Neuronal stem cell (in vitro differentiated cells): ENCODE data around the gene IL19.

Experiments used
- DNase-seq: peaks from one replicate; pipeline ENCODE4 v3.0.0-alpha.2; 2013; ENCODE audit warnings: low spot score
- H2AFZ ChIP-seq: one replicate; pipeline ENCODE4 v1.6.1; 2013; ENCODE audit warnings: mild to moderate bottlenecking, low read length, inconsistent platforms
- H2AK5ac ChIP-seq: 2 replicates; pipeline ENCODE4 v1.6.1; 2013; ENCODE audit warnings: low read depth, mild to moderate bottlenecking, inconsistent platforms, low read length, moderate library complexity, mixed read lengths
- H2BK120ac ChIP-seq: 2 replicates; pipeline ENCODE4 v1.6.1; 2013; ENCODE audit warnings: low read depth, mild to moderate bottlenecking, inconsistent platforms, low read length, moderate library complexity, mixed read lengths
- H2BK12ac ChIP-seq: one replicate; pipeline ENCODE4 v1.6.1; 2013; ENCODE audit warnings: low read length, inconsistent platforms
- H2BK15ac ChIP-seq: 2 replicates; pipeline ENCODE4 v1.6.1; 2013; ENCODE audit warnings: mild to moderate bottlenecking, low read length, inconsistent platforms, mixed read lengths
- H2BK5ac ChIP-seq: one replicate; pipeline ENCODE4 v1.6.1; 2013; ENCODE audit warnings: inconsistent platforms, mild to moderate bottlenecking, low read length, moderate library complexity
- H3K14ac ChIP-seq: one replicate; pipeline ENCODE4 v1.6.1; 2013; ENCODE audit warnings: low read length, inconsistent platforms
- H3K18ac ChIP-seq: 2 replicates; pipeline ENCODE4 v1.6.1; 2013; ENCODE audit warnings: low read length, inconsistent platforms
- H3K23ac ChIP-seq: 2 replicates; pipeline ENCODE4 v1.6.1; 2013; ENCODE audit warnings: low read depth, mild to moderate bottlenecking, mixed read lengths, low read length, inconsistent platforms; ENCODE audit not compliant: poor library complexity
- H3K27ac ChIP-seq: replicated peaks from 3 replicates; pipeline ENCODE4 v1.5.1; 2013; ENCODE audit warnings: low read length, inconsistent platforms
- H3K27me3 ChIP-seq, 3 experiments: 2 replicates each; pipeline ENCODE4 v1.6.1; 2013; ENCODE audit warnings: low read length in 3 of 3, mild to moderate bottlenecking in 2 of 3, inconsistent platforms in 1 of 3, low read depth in 1 of 3, mixed read lengths in 1 of 3, moderate library complexity in 1 of 3; ENCODE audit not compliant: control insufficient read depth in 3 of 3, insufficient read depth in 3 of 3
- H3K36me3 ChIP-seq, 2 donors: replicated peaks in 1 of 2; 2 replicates each; pipeline ENCODE4 v1.6.1; 2013; ENCODE audit warnings: low read length in 2 of 2; ENCODE audit not compliant: control insufficient read depth in 2 of 2, insufficient read depth in 2 of 2
- H3K4ac ChIP-seq: 2 replicates; pipeline ENCODE4 v1.6.1; 2013; ENCODE audit warnings: inconsistent platforms, mild to moderate bottlenecking, low read length, moderate library complexity
- H3K4me1 ChIP-seq, 2 donors: 1 replicate in 1 of 2; 2 replicates in 1 of 2; pipeline ENCODE4 v1.6.1; 2013; ENCODE audit warnings: low read length in 2 of 2, low read depth in 1 of 2; ENCODE audit not compliant: control insufficient read depth in 2 of 2, insufficient read depth in 1 of 2
- H3K4me2 ChIP-seq: one replicate; pipeline ENCODE4 v1.6.1; 2013; ENCODE audit warnings: mild to moderate bottlenecking, low read length, inconsistent platforms; ENCODE audit not compliant: insufficient read depth, poor library complexity, severe bottlenecking
- H3K4me3 ChIP-seq, 2 donors: 2 replicates each; pipeline ENCODE4 v1.5.1; 2013; ENCODE audit warnings: low read length in 2 of 2, mild to moderate bottlenecking in 2 of 2, inconsistent platforms in 1 of 2, moderate library complexity in 1 of 2
- H3K79me1 ChIP-seq: one replicate; pipeline ENCODE4 v1.6.1; 2013; ENCODE audit warnings: low read depth, mild to moderate bottlenecking, inconsistent platforms, low read length, moderate library complexity
- H3K9ac ChIP-seq: one replicate; pipeline ENCODE4 v1.6.1; 2013; ENCODE audit warnings: mild to moderate bottlenecking, low read depth, low read length, inconsistent platforms; ENCODE audit not compliant: poor library complexity
- H3K9me3 ChIP-seq, 2 donors: replicated peaks in 1 of 2; 2 replicates each; pipeline versions ENCODE3 to v1.6.1; 2013; ENCODE audit warnings: low read length in 2 of 2, mild to moderate bottlenecking in 2 of 2, inconsistent platforms in 1 of 2, low read depth in 1 of 2, mixed read lengths in 1 of 2, moderate library complexity in 1 of 2; ENCODE audit not compliant: control insufficient read depth in 2 of 2, insufficient read depth in 1 of 2
- H4K8ac ChIP-seq: one replicate; pipeline ENCODE4 v1.6.1; 2013; ENCODE audit warnings: low read depth, mild to moderate bottlenecking, inconsistent platforms, low read length, moderate library complexity
- H4K91ac ChIP-seq: one replicate; pipeline ENCODE4 v1.6.1; 2013; ENCODE audit warnings: low read length, low read depth, mild to moderate bottlenecking, inconsistent platforms; ENCODE audit not compliant: poor library complexity
- WGBS, 2 donors: extraction: QIAGEN DNeasy Blood & Tissue Kit; methylation state at CpG; one replicate each; pipeline ENCODE4 v1.1.7; 2013; ENCODE audit warnings: missing lambda C conversion rate in 2 of 2, mixed read lengths in 1 of 2; ENCODE audit not compliant: insufficient read length in 2 of 2, insufficient replicate concordance in 1 of 2; ENCODE audit errors: extremely low coverage in 2 of 2; 5-methylcytosine and 5-hydroxymethylcytosine counted together

The IL19 gene

DNA sequence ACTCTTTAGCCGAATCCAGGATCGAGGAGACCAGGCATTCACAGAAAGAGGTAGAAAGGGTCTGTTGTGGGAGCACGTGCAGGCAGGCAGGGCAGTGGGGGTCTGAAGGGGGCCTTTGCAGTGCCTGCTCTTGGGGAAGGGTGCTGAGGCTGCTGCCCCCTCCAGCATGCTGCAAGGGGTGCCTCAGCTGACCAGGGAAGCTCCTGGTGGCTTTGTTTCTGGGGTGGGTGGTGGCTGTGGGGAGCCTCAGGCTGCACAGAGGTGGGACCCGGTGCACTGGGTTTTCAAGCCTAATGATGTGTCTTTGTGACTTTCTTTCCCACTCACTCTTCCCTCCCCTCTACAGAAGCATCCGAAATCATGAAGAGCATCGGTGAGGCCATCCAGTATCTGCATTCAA lies 41.5 kb upstream of the IL19 start:
- Histone ChIP-seq H3K14ac (no peak overlapping the region), H4K8ac (no peak overlapping the region), H3K9me3 (no peaks in the 10 kb centered on the region), H3K4me2 (no peak overlapping the region), H2AFZ (no peak overlapping the region), H4K91ac (no peak overlapping the region), H3K18ac (no peak overlapping the region), H3K27me3 (no peaks in the 10 kb centered on the region), H2BK12ac (no peak overlapping the region), H3K79me1 (peaks cover 7% of the 10 kb centered on the region), H3K4ac (no peak overlapping the region), H3K36me3 (peaks cover 30 to 51% of the 10 kb centered on the region in 2 donors), H2AK5ac (no peak overlapping the region), H3K9ac (no peak overlapping the region), H3K4me3 (no peak overlapping the region), H3K4me1 (peaks cover 0 to 2% of the 10 kb centered on the region in 2 donors), H3K23ac (no peak overlapping the region), H2BK120ac (no peak overlapping the region), H3K27ac (no peak overlapping the region), H2BK5ac (no peak overlapping the region), H2BK15ac (no peak overlapping the region)
- WGBS, 2 donors, result no CpG with 5 or more reads among the region's 6 CpGs
- DNase-seq, result no peak

DNA sequence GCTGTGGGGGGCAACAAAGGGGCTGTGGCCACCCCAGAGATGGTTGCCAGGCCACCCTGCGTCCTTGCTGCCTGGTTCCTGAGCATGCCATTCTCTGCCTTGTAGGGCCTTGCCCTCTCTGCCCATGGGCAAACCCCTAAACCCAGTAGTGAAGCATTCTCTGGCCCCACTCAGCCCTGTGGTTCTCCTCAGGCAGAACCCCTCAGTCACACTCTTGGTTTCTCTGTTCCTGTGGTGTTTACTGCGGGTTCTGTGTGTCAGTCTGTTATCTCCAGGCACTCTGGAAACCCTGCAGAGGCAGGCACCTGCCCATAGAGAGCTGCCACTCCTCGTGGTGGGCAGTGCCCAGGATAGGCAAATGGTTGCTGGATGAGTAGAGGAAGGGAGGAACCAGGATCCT lies 41.1 kb upstream of the IL19 start:
- H4K8ac ChIP-seq, result no peak overlapping the region
- no peak overlapping the region for H2BK5ac ChIP-seq
- no peak overlapping the region for H3K4me2 ChIP-seq
- no peaks in the 10 kb centered on the region for H3K9me3 ChIP-seq
- no peaks in the 10 kb centered on the region for H3K4me1 ChIP-seq
- H4K91ac ChIP-seq, result no peak overlapping the region
- H3K4ac ChIP-seq, result no peak overlapping the region
- no peak overlapping the region for H3K14ac ChIP-seq
- H2BK120ac ChIP-seq, result no peak overlapping the region
- H3K79me1 ChIP-seq, result peaks cover 7% of the 10 kb centered on the region
- DNase-seq, result no peak
- H3K4me3 ChIP-seq, result no peak overlapping the region
- no peak overlapping the region for H2BK15ac ChIP-seq
- H3K27me3 ChIP-seq, result no peaks in the 10 kb centered on the region
- peaks cover 30 to 55% of the 10 kb centered on the region in 2 donors for H3K36me3 ChIP-seq
- H2AK5ac ChIP-seq, result no peak overlapping the region
- H3K9ac ChIP-seq, result no peak overlapping the region
- no CpG with 5 or more reads among the region's 3 CpGs for WGBS, 2 donors
- no peak overlapping the region for H2AFZ ChIP-seq
- no peak overlapping the region for H2BK12ac ChIP-seq
- H3K27ac ChIP-seq, result no peak overlapping the region
- no peak overlapping the region for H3K18ac ChIP-seq
- no peak overlapping the region for H3K23ac ChIP-seq

DNA sequence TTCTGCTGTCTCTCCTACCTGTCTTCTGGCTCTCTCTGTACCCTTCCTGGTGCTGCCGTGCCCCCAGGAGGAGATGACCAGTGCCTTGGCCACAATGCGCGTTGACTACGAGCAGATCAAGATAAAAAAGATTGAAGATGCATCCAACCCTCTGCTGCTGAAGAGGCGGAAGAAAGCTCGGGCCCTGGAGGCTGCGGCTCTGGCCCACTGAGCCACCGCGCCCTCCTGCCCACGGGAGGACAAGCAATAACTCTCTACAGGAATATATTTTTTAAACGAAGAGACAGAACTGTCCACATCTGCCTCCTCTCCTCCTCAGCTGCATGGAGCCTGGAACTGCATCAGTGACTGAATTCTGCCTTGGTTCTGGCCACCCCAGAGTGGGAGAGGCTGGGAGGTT lies 38.1 kb upstream of the IL19 start:
- H3K18ac ChIP-seq, result no peak overlapping the region
- H3K23ac ChIP-seq, result no peak overlapping the region
- H3K27me3 ChIP-seq, result no peaks in the 10 kb centered on the region
- H2BK15ac ChIP-seq, result no peak overlapping the region
- no CpG with 5 or more reads among the region's 11 CpGs for WGBS, 2 donors
- no peak overlapping the region for H4K91ac ChIP-seq
- H3K9ac ChIP-seq, result no peak overlapping the region
- H3K14ac ChIP-seq, result no peak overlapping the region
- H3K36me3 ChIP-seq, result peaks cover 41 to 64% of the 10 kb centered on the region in 2 donors
- H2BK5ac ChIP-seq, result no peak overlapping the region
- no peaks in the 10 kb centered on the region for H3K9me3 ChIP-seq
- no peak for DNase-seq
- no peak overlapping the region for H2BK12ac ChIP-seq
- peaks cover 3% of the 10 kb centered on the region for H3K79me1 ChIP-seq
- H2AFZ ChIP-seq, result no peak overlapping the region
- H2AK5ac ChIP-seq, result no peak overlapping the region
- no peak overlapping the region for H2BK120ac ChIP-seq
- no peak overlapping the region for H3K4ac ChIP-seq
- no peak overlapping the region for H3K27ac ChIP-seq
- peaks cover 0 to 2% of the 10 kb centered on the region in 2 donors for H3K4me1 ChIP-seq
- no peak overlapping the region for H4K8ac ChIP-seq
- H3K4me2 ChIP-seq, result no peak overlapping the region
- H3K4me3 ChIP-seq, result no peak overlapping the region

GRCh38 chr1:206732992-206733391 lies 37.6 kb upstream of the IL19 start:
- Histone ChIP-seq H3K9me3 (no peaks in the 10 kb centered on the region), H3K79me1 (peaks cover 3% of the 10 kb centered on the region), H3K14ac (no peak overlapping the region), H2AFZ (no peak overlapping the region), H3K4me3 (no peak overlapping the region), H3K4me2 (no peak overlapping the region), H2BK5ac (no peak overlapping the region), H3K23ac (no peak overlapping the region), H3K36me3 (peaks cover 41 to 64% of the 10 kb centered on the region in 2 donors), H2AK5ac (no peak overlapping the region), H3K18ac (no peak overlapping the region), H2BK120ac (no peak overlapping the region), H3K4ac (no peak overlapping the region), H4K91ac (no peak overlapping the region), H4K8ac (no peak overlapping the region), H2BK12ac (no peak overlapping the region), H3K4me1 (peaks cover 0 to 5% of the 10 kb centered on the region in 2 donors), H2BK15ac (no peak overlapping the region), H3K27ac (no peak overlapping the region), H3K9ac (no peak overlapping the region), H3K27me3 (no peaks in the 10 kb centered on the region)
- no CpG with 5 or more reads among the region's 11 CpGs for WGBS, 2 donors
- no peak for DNase-seq
